H54 (cell line): ENCODE measurements around the gene SEPTIN6.

Experiments
- DNase-seq: peaks from one replicate; pipeline ENCODE4 v3.0.0; 2011; ENCODE audit warnings: low spot score, mixed read lengths; ENCODE audit not compliant: insufficient read length
- FAIRE-seq: peaks from 3 replicates; lab custom pipeline; 2011; peaks lifted over from hg19 to GRCh38; lab: Jason Lieb, UNC
- POLR2A ChIP-seq: IDR thresholded peaks from 2 replicates; pipeline ENCODE4 v1.6.1; 2011; ENCODE audit warnings: low read depth, mild to moderate bottlenecking, low read length

Gene SEPTIN6

DNA sequence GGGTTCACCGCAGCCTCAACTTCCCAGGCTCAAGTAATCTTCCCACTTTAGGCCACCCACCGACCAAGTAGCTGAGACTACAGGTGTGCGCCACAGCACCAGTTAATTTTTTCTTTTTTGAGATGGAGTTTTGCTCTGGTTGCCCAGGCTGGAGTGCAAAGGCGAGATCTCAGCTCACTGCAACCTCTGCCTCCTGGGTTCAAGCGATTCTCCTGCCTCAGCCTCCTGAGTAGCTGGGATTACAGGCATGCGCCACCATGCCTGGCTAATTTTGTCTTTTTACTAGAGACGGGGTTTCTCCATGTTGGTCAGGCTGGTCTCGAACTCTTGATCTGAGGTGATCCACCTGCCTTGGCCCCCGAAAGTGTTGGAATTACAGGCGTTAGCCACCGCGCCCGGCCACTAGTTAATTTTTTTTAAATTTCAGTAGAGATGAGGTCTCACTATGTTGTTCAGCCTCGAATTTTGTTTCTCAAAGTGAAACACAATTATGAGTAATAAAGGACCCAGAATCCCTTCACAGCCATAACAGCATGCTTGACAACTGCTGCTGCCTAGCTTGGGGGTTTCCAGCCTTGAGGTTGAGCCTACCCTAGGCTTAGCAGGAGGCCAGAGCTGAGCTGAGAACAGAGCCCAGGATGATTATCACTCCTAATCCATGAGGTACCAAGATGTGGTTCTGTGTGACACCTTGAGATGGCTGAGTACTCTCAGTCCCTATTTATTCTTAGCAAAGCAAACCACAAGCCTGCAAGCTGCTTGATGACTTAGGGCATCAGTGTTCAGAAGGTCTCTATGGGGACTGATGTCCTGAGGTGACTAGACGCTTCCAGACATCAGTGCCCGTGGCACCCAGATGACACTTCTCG is 45.2 kb downstream of the SEPTIN6 start:
- FAIRE-seq = no peak
- no peak for DNase-seq
- TF ChIP-seq POLR2A = no peak

DNA sequence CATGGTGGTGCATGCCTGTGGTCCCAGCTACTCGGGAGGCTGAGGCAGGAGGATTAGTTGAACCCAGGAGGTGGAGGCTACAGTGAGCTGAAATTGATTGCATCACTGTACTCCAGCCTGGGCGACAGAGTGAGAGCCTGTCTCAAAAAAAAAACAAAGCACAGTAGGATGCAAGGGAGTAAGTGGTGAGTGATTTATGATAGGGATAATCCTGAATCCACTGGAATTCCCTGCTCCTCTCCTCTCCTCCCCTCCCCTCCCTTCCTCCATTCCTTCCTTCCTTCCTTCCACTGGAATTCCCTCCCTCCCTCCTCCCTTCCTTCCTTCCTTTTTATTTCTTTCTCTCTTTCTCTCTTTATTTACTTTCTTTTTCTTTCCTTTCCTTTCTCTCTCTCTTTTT is 45.9 kb downstream of the SEPTIN6 start:
- TF ChIP-seq POLR2A = no peak
- DNase-seq (no peak), FAIRE-seq (no peak)

DNA sequence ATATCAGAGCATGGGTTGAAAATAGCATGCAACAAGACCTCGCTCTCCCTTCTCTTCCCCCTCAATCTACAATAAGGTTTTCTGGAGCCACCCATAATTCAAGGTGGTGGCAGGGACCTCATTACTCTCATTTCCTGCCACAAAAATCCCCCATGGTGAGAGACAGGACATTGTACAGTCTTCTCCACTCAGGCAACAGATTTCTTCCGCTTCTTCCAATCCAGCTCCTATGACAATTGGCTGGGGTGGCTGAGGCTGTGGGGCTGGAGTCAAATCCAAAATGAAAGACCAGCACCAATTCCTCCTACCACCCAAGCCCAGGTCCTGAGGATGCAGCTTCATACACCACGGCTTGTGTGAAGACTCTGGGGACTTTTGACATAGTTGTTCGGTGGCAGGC is 46.5 kb downstream of the SEPTIN6 start:
- TF ChIP-seq POLR2A = no peak
- DNase-seq (no peak), FAIRE-seq (no peak)

DNA sequence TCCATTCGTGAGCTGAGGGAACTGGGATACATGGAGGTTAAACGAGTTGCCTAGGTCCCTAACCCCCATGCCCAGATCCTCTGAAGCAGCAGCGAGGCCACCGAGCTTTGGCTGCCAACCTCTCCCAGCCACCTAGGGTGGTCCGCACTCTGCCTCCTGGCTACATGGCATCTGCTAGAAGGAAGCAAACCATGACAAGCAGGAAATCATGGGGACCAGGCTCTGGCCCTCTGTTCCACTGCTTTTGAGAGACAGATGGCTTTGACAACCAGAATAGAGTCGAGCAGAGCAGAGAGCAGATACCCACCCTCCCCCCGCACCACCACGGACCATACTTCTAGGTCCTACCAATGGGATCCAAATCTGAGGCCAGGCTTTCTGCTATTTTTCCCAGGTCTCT is 49.3 kb downstream of the SEPTIN6 start:
- FAIRE-seq (no peak), DNase-seq (no peak)
- no peak for TF ChIP-seq POLR2A
